Breast epithelium (tissue), 3 donors: ENCODE data around the gene COMMD3.
"Not testable (repeated sequence)": the region's sequence is repeated elsewhere in the genome, so short reads cannot be mapped to it uniquely, and the experiment has no call there.

Source experiments
- POLR2A ChIP-seq: fragments of 450-650 bp; IDR thresholded peaks from one replicate; pipeline ENCODE4 v1.6.1; 2016; ENCODE audit warnings: antibody characterized with exemption, mild to moderate bottlenecking, moderate library complexity
- POLR2AphosphoS5 ChIP-seq, 3 donors: sonication (generic); formaldehyde crosslinking; IDR thresholded peaks; one replicate each; pipeline ENCODE4 v1.6.1; 2017; ENCODE audit warnings: antibody characterized with exemption in 3 of 3
- TF ChIP-seq, protein P1 (sequence below), 3 donors: fragments of 450-650 bp; IDR thresholded peaks; one replicate each; pipeline ENCODE4 v1.5.1; 2016 to 2017; ENCODE audit warnings: antibody characterized with exemption in 3 of 3, mild to moderate bottlenecking in 3 of 3, moderate library complexity in 3 of 3

DNA sequence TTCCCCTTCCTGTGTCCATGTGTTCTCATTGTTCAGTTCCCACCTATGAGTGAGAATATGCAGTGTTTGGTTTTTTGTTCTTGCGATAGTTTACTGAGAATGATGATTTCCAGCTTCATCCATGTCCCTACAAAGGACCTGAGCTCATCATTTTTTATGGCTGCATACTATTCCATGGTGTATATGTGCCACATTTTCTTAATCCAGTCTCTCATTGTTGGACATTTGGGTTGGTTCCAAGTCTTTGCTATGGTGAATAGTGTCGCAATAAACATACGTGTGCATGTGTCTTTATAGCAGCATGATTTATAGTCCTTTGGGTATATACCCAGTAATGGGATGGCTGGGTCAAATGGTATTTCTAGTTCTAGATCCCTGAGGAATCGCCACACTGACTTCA, 41.6 kb downstream of the COMMD3 start:
- TF ChIP-seq, protein P1, sequence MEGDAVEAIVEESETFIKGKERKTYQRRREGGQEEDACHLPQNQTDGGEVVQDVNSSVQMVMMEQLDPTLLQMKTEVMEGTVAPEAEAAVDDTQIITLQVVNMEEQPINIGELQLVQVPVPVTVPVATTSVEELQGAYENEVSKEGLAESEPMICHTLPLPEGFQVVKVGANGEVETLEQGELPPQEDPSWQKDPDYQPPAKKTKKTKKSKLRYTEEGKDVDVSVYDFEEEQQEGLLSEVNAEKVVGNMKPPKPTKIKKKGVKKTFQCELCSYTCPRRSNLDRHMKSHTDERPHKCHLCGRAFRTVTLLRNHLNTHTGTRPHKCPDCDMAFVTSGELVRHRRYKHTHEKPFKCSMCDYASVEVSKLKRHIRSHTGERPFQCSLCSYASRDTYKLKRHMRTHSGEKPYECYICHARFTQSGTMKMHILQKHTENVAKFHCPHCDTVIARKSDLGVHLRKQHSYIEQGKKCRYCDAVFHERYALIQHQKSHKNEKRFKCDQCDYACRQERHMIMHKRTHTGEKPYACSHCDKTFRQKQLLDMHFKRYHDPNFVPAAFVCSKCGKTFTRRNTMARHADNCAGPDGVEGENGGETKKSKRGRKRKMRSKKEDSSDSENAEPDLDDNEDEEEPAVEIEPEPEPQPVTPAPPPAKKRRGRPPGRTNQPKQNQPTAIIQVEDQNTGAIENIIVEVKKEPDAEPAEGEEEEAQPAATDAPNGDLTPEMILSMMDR (IDR thresholded peaks at IDR 0.05): not testable (repeated sequence)
- not testable (repeated sequence) for TF ChIP-seq POLR2A; POLR2AphosphoS5 (IDR thresholded peaks at IDR 0.05)
